Liver (tissue), 9 donors: ENCODE data around the gene NUB1. TPM values are rescaled to one million over a fixed set of nuclear protein-coding genes. Genes with fewer than 3 reads are reported as not detected.
"Not testable (repeated sequence)": the region's sequence is repeated elsewhere in the genome, so short reads cannot be mapped to it uniquely, and the experiment has no call there.

Experiments
- DNase-seq: peaks from one replicate; pipeline ENCODE4 v3.0.0-alpha.2; 2017; ENCODE audit warnings: low spot score
- H3K27ac ChIP-seq, 2 donors: one replicate each; pipeline ENCODE4 v1.7.0; 2013; ENCODE audit warnings: inconsistent platforms in 2 of 2, low read length in 2 of 2, control low read depth in 1 of 2, low read depth in 1 of 2, mild to moderate bottlenecking in 1 of 2
- H3K27me3 ChIP-seq, 4 donors: one replicate each; pipeline versions ENCODE4 v1.6.1 to v1.7.0; 2013; ENCODE audit warnings: low read length in 3 of 4, inconsistent platforms in 1 of 4, mild to moderate bottlenecking in 1 of 4, moderate library complexity in 1 of 4; ENCODE audit not compliant: control insufficient read depth in 4 of 4, insufficient read depth in 4 of 4
- H3K36me3 ChIP-seq, 4 donors: one replicate each; pipeline versions ENCODE4 v1.6.1 to v1.7.0; 2013; ENCODE audit warnings: low read length in 3 of 4, mild to moderate bottlenecking in 3 of 4, low read depth in 1 of 4, moderate library complexity in 1 of 4; ENCODE audit not compliant: control insufficient read depth in 4 of 4, insufficient read depth in 3 of 4
- H3K4me1 ChIP-seq, 4 donors: one replicate each; pipeline versions ENCODE4 v1.6.1 to v1.7.0; 2013; ENCODE audit warnings: low read length in 3 of 4, mild to moderate bottlenecking in 3 of 4, moderate library complexity in 1 of 4; ENCODE audit not compliant: control insufficient read depth in 4 of 4, insufficient read depth in 4 of 4
- H3K4me3 ChIP-seq, 3 donors: one replicate each; pipeline versions ENCODE4 v1.6.1 to v1.7.0; 2013; ENCODE audit warnings: low read length in 3 of 3, control low read depth in 1 of 3, low read depth in 1 of 3, mild to moderate bottlenecking in 1 of 3
- H3K9ac ChIP-seq, 2 donors: one replicate each; pipeline ENCODE4 v1.7.0; 2013; ENCODE audit warnings: low read length in 2 of 2, mild to moderate bottlenecking in 2 of 2, moderate library complexity in 2 of 2, control low read depth in 1 of 2, low read depth in 1 of 2
- H3K9me3 ChIP-seq, 4 donors: one replicate each; pipeline versions ENCODE4 v1.6.1 to v1.7.0; 2013; ENCODE audit warnings: low read length in 3 of 4; ENCODE audit not compliant: control insufficient read depth in 4 of 4
- FOXA2 ChIP-seq: IDR thresholded peaks from 2 replicates; pipeline ENCODE4 v1.6.1; 2016; ENCODE audit warnings: antibody characterized with exemption
- GABPA ChIP-seq, 2 donors: IDR thresholded peaks in 1 of 2; conservative IDR thresholded peaks in 1 of 2; 2 replicates each; pipeline ENCODE4 v1.6.1; 2016; ENCODE audit warnings: antibody characterized with exemption in 2 of 2, mild to moderate bottlenecking in 1 of 2, moderate library complexity in 1 of 2
- HNF4A ChIP-seq, 2 donors: conservative IDR thresholded peaks; 2 replicates each; pipeline ENCODE4 v1.6.1; 2016; ENCODE audit warnings: antibody characterized with exemption in 2 of 2, mild to moderate bottlenecking in 2 of 2
- HNF4G ChIP-seq: IDR thresholded peaks from 2 replicates; pipeline ENCODE4 v1.6.1; 2016; ENCODE audit warnings: antibody characterized with exemption
- JUND ChIP-seq, 2 donors: IDR thresholded peaks; 2 replicates each; pipeline ENCODE4 v1.6.1; 2016; ENCODE audit warnings: antibody characterized with exemption in 2 of 2
- MAX ChIP-seq: IDR thresholded peaks from 2 replicates; pipeline ENCODE4 v1.6.1; 2016; ENCODE audit warnings: antibody characterized with exemption
- NR2F2 ChIP-seq: IDR thresholded peaks from 2 replicates; pipeline ENCODE4 v1.6.1; 2016; ENCODE audit warnings: antibody characterized with exemption
- RAD21 ChIP-seq, 2 donors: IDR thresholded peaks; 2 replicates each; pipeline ENCODE4 v1.6.1; 2016; ENCODE audit warnings: antibody characterized with exemption in 2 of 2, mild to moderate bottlenecking in 2 of 2
- RXRA ChIP-seq, 2 donors: IDR thresholded peaks; 2 replicates each; pipeline ENCODE4 v1.6.1; 2017 to 2018; ENCODE audit warnings: antibody characterized with exemption in 2 of 2, mild to moderate bottlenecking in 1 of 2
- SP1 ChIP-seq: IDR thresholded peaks from 2 replicates; pipeline ENCODE4 v1.6.1; 2018; ENCODE audit warnings: antibody characterized with exemption, mild to moderate bottlenecking
- TAF1 ChIP-seq: conservative IDR thresholded peaks from 2 replicates; pipeline ENCODE4 v1.6.1; 2016; ENCODE audit warnings: antibody characterized with exemption, mild to moderate bottlenecking
- ZBTB33 ChIP-seq: IDR thresholded peaks from 2 replicates; pipeline ENCODE4 v1.6.1; 2016; ENCODE audit warnings: antibody characterized with exemption
- WGBS: extraction: QIAGEN DNeasy Blood & Tissue Kit; methylation state at CpG from one replicate; pipeline ENCODE4 v1.1.7; 2013; 5-methylcytosine and 5-hydroxymethylcytosine counted together
- polyA plus RNA-seq, 2 donors: library from polyadenylated mRNA; stranded (reverse) in 1 of 2; unstranded in 1 of 2; fragments of 200-250 nt in 1 of 2; fragments of >200 nt in 1 of 2; fragmentation: Nextera tagmentation in 1 of 2; extraction: Ambion mirVana in 1 of 2; gene quantifications; one replicate each; pipeline versions ENCODE4 v1.2.1 to v1.2.3, GENCODE V29; 2013 to 2015
- total RNA-seq, 2 donors: library from RNA; depleted of rRNA; stranded (reverse); fragments of >200 nt; gene quantifications; one replicate each; pipeline ENCODE4 v1.2.3, GENCODE V29; 2014
- donor health status: healthy.
- donor health status: healthy.
- donor health status: healthy.
- donor health status: healthy.
- donor health status: healthy.

NUB1 gene
- total and polyA plus RNA-seq, 4 donors = 14.0 to 27.9 (median 18.8) TPM

GRCh38 chr7:151301471-151302462 lies 39.8 kb upstream of the NUB1 start:
- DNase-seq = no peak
- H3K27me3 ChIP-seq = peaks cover 0 to 8% (median 0%) of the 10 kb centered on the region in 4 donors
- H3K4me3 ChIP-seq = no peak overlapping the region
- no peak overlapping the region for H3K9ac ChIP-seq
- WGBS = 74% methylated on average over 20 of the region's 20 CpGs
- no peak overlapping the region for H3K27ac ChIP-seq
- TF ChIP-seq SP1 (no peak), HNF4A (conservative IDR thresholded peaks at IDR 0.05) (no peak), JUND (IDR thresholded peaks at IDR 0.05) (no peak), ZBTB33 (no peak), RXRA (IDR thresholded peaks at IDR 0.05) (no peak), RAD21 (IDR thresholded peaks at IDR 0.05) (no peak), NR2F2 (no peak), HNF4G (no peak), FOXA2 (no peak), GABPA (IDR thresholded peaks at IDR 0.05 in 1 of 2, conservative IDR thresholded peaks at IDR 0.05 in 1 of 2) (no peak), MAX (no peak)
- peaks cover 0 to 7% (median 4%) of the 10 kb centered on the region in 4 donors for H3K4me1 ChIP-seq
- H3K36me3 ChIP-seq = no peaks in the 10 kb centered on the region
- H3K9me3 ChIP-seq = no peaks in the 10 kb centered on the region

- H3K27ac ChIP-seq, H3K9me3 ChIP-seq, H3K4me3 ChIP-seq, H3K4me1 ChIP-seq, H3K36me3 ChIP-seq, H3K9ac ChIP-seq, DNase-seq: not testable (repeated sequence)
- 81% methylated on average over 19 of the region's 19 CpGs for WGBS
- peaks cover 0 to 10% (median 0%) of the 10 kb centered on the region in 4 donors for H3K27me3 ChIP-seq
These were observed 37.4 kb upstream of the NUB1 start for GRCh38 chr7:151304251-151304650.

- no peak overlapping the region for H3K27ac ChIP-seq
- H3K4me1 ChIP-seq = peaks cover 0 to 7% (median 4%) of the 10 kb centered on the region in 4 donors
- H3K4me3 ChIP-seq = no peak overlapping the region
- TF ChIP-seq SP1 (no peak), TAF1 (no peak), RXRA (IDR thresholded peaks at IDR 0.05) (no peak), JUND (IDR thresholded peaks at IDR 0.05) (no peak), NR2F2 (no peak)
- 26% methylated on average over 7 of the region's 7 CpGs for WGBS
- no peaks in the 10 kb centered on the region for H3K36me3 ChIP-seq
- H3K27me3 ChIP-seq = peaks cover 0 to 10% (median 0%) of the 10 kb centered on the region in 4 donors
- no peaks in the 10 kb centered on the region for H3K9me3 ChIP-seq
- no peak overlapping the region for H3K9ac ChIP-seq
- no peak for DNase-seq
These were observed 36.8 kb upstream of the NUB1 start for GRCh38 chr7:151304856-151305255.
